Mammary epithelial cell (primary cell): Measurements from ENCODE around the gene SLC4A9.
A peak's percentile ranks its signal among the peaks of the same experiment; 100 is the strongest.

Experiments
- EZH2 ChIP-seq: IDR thresholded peaks from 2 replicates; pipeline ENCODE4 v1.6.1; 2012; ENCODE audit warnings: low read length, inconsistent platforms, borderline replicate concordance
- TF ChIP-seq, protein P1 (sequence below), 2 donors: IDR thresholded peaks in 1 of 2; conservative IDR thresholded peaks in 1 of 2; 2 replicates each; pipeline ENCODE4 v1.5.1; 2011 to 2012; ENCODE audit warnings: inconsistent platforms in 2 of 2, low read length in 2 of 2, mild to moderate bottlenecking in 2 of 2, control low read depth in 1 of 2, low read depth in 1 of 2; ENCODE audit not compliant: insufficient read depth in 1 of 2; ENCODE audit errors: extremely low read depth in 1 of 2

DNA sequence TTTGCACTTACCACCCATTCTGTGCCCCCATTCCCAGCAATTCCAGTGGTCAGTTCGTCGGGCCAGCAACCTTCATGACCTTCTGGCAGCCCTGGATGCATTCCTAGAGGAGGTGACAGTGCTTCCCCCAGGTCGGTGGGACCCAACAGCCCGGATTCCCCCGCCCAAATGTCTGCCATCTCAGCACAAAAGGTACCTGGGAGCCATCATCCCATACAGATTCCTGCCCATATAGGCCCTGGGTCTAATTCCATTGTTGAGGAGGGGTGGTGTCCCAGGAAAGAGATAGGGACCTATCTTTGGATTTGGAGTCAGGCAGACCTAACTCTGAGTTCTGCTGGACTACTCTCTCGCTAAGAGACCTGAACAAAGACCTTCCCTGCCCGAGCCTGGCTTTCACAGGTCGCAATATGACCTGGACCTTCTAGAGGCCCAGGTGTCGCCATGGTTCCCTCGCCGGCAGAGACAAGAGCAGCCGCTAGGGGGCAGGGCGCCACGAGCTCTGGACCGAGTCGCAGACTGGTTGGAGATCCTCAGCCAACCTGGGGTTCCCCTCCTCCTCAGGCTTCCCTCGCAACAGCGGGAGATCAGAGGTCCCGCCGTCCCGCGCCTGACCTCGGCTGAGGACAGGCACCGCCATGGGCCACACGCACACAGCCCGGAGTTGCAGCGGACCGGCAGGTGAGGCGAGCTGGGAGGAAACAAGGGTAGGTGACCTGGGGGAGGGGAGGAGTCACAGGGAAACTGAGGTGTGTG, 3.1 kb downstream of the SLC4A9 start:
- TF ChIP-seq, protein P1, sequence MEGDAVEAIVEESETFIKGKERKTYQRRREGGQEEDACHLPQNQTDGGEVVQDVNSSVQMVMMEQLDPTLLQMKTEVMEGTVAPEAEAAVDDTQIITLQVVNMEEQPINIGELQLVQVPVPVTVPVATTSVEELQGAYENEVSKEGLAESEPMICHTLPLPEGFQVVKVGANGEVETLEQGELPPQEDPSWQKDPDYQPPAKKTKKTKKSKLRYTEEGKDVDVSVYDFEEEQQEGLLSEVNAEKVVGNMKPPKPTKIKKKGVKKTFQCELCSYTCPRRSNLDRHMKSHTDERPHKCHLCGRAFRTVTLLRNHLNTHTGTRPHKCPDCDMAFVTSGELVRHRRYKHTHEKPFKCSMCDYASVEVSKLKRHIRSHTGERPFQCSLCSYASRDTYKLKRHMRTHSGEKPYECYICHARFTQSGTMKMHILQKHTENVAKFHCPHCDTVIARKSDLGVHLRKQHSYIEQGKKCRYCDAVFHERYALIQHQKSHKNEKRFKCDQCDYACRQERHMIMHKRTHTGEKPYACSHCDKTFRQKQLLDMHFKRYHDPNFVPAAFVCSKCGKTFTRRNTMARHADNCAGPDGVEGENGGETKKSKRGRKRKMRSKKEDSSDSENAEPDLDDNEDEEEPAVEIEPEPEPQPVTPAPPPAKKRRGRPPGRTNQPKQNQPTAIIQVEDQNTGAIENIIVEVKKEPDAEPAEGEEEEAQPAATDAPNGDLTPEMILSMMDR (conservative IDR thresholded peaks at IDR 0.05 in 1 of 2, IDR thresholded peaks at IDR 0.05 in 1 of 2; ENCODE audit: extremely low read depth in 1 of 2, insufficient read depth in 1 of 2, low read depth in 1 of 2, low read length in 2 of 2) = peak; percentile 95 to 96
- TF ChIP-seq EZH2 = no peak
